Measurements from ENCODE around the gene RUVBL2.

Gene RUVBL2

DNA sequence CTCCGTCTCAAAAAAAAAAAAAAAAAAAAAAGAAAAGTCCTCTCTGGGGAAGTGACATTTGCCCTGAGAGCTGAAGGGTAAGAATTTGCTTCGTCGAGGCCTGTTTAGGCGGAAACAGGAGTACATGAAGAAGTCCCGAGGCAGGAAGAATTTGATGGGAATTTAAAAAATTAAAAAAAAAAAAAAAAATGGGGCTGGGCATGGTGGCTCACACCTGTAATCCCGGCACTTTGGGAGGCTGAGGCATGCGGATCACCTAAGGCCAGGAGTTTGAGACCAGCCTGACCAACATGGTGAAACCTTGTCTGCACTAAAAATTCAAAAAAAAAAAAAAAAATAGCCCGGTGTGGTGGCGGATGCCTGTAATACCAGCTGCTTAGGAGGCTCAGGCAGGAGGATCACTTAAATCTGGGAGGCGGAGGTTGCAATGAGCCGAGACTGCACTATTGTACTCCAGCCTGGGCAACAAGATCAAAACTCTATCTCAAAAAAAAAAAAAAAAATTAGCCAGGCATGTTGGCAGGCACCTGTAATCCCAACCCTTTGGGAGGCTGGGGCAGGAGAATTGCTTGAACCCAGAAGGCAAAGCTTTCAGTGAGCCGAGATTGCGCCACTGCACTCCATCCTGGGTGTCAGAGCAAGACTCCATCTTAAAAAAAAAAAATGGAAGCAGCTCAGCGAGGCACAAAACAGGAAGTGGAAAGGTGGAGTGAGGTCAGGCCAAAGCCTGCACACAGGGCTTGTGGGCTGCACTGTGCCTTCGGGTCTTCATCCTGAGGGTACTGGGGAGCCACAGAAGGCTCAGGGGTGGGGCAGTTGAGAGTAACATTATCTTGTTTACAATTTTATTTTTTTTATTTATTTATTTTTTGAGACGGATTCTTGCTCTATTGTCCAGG lies 34.1 kb upstream of the RUVBL2 start:
- TF ChIP-seq GATA1 (IDR thresholded peaks at IDR 0.05; ENCODE audit: low read depth, low read length), result no peak
- TF ChIP-seq POLR2A (IDR thresholded peaks at IDR 0.05; ENCODE audit: low read length), result peak; percentile 0
- DNase-seq, result no peak

DNA sequence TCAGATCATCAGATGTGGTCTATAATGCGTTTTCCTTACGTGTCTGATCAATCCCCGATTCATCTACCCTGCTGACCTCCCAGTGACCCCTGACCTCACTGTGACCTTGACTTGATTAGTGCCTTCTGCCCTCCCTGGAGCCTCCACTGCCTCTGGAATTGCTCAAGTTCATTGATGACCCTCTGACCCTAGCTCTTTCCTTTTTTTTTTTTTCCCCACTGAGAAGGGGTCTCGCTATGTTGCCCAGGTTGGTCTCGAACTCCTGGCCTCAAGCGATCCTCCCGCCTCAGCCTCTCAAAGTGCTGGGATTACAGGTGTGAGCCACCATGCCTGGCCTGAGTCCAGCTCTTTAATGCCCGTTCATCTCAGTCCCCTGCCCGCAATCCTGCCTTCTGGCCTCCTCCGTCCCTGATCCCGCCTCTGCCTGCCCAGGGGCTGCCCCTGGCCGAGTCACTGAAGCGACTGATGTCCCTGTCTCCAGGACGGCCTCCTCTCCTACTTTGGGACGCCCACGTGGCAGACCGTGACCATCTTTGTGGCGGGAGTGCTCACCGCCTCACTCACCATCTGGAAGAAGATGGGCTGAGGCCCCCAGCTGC lies 32.5 kb upstream of the RUVBL2 start:
- DNase-seq, result no peak
- no peak for TF ChIP-seq POLR2A (IDR thresholded peaks at IDR 0.05; ENCODE audit: low read length)
- no peak for TF ChIP-seq GATA1 (IDR thresholded peaks at IDR 0.05; ENCODE audit: low read depth, low read length)

DNA sequence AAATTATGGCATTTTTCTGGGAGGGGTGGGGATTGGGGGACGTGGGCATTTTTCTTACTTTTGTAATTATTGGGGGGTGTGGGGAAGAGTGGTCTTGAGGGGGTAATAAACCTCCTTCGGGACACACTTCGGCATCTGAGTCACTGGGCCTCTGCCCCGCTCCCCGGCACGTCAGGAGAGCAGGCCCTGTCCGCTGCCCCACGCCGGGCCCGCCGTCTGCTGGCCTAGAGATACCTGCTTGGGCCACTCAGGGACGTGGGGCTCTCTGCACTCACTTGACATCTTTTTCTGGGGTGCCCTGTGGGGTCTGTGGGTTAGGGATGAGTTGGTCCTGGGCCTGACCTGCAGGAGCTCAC lies 32.0 kb upstream of the RUVBL2 start:
- no peak for TF ChIP-seq POLR2A (IDR thresholded peaks at IDR 0.05; ENCODE audit: low read length)
- TF ChIP-seq GATA1 (IDR thresholded peaks at IDR 0.05; ENCODE audit: low read depth, low read length), result no peak
- no peak for DNase-seq

DNA sequence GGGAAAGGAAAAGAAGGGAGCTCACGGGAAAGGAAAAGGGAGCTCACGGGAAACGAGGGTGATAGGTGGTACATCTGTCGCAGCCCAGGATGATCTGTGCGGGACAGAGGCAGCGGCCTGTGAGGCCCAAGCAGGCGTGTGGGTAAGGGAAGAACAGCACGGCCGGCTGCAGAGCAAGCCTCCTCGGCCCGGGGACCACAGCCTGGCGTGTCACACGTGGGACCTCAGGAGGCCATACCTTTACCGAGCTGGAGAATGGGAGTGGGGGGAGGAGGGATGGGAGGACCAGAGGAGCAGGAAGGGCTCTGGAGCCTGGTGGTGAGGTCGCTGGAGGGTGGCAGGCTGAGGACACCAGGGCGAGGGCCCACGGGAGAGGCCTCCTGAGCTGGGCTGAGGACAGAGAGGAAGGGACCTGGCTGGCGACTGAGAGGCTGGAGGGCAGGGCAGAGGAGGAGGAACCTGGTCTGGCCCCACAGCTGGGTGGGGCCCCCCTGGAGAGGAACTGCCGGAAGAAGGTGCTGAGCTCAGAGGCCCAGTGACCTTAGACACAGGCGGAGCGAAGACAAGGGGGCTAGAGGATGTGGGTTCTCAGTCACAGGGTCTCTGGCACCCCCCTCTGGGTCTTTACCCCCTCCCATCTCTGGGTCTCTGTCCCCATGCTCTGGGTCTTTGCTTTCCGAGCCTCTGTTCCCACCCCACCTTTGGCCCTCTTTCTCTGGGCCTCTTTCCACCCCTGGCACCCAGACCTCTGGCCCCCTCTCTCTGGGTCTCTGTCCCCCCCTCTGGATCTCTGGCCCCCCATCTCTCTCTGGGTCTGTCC lies 31.4 kb upstream of the RUVBL2 start:
- DNase-seq, result peak; percentile 88 to 92
- TF ChIP-seq POLR2A (IDR thresholded peaks at IDR 0.05; ENCODE audit: low read length), result peak; percentile 95
- no peak for TF ChIP-seq GATA1 (IDR thresholded peaks at IDR 0.05; ENCODE audit: low read depth, low read length)

DNA sequence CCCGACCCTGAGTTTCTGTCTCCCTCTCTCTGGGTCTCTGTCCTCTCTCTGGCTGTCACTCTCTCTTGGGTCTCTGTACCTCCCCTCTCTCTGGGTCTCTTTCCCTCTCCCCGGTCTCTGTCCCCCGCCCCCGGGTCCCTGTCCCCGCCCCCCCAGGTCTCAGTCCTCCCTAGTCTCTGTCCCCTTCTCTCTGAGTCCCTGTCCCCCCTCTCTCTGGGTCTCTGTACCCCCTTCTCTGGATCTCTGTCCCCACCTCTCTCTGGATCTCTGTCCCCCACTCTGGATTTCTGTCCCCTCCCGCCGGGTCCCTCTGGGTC lies 30.9 kb upstream of the RUVBL2 start:
- TF ChIP-seq GATA1 (IDR thresholded peaks at IDR 0.05; ENCODE audit: low read depth, low read length) (no peak), POLR2A (IDR thresholded peaks at IDR 0.05; ENCODE audit: low read length) (no peak)
- DNase-seq, result peak in 1 of 2 experiments; percentile 72

DNA sequence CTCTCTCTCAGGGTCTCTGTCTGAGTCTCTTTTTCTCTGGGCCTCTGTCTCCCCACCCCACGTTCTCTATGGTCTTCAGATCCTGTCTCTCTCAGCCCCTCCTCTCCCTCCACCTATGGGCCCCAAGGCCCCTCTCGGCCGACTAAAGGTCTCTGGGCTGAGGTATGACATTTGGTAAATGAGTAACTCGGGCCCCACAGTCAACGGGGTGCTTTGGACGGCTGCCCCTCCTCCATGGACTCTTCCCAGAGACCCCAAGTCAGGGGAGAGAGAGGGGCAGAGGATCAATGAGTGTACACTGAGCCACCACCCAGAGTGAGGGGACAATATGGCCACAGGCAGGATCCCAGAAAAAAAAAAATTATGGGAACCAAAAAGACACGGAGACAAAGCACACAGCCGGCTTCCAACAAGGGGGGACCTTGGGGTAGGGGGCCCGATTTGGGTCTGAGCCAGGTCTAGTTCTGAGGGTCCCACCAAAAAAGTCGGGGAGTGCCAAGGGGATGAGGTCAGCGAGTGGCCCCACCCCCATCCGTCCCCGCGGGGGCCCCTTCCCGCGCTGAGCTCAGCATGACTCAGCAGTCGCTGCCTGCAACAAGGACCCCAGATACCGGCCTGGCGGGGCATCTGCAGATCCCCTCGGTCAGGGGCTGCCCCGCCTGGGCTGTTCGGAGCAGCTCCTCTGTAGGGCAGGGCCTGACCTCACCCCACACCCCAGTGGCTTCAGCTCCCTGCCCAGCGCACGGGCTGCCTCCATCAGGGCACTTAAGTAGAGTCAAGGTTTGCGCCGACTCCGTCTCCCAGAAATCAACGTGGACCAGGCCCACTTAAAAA lies 30.1 kb upstream of the RUVBL2 start:
- peak; percentile 97 to 98 for DNase-seq
- TF ChIP-seq POLR2A (IDR thresholded peaks at IDR 0.05; ENCODE audit: low read length) (peak; percentile 87), GATA1 (IDR thresholded peaks at IDR 0.05; ENCODE audit: low read depth, low read length) (no peak)

DNA sequence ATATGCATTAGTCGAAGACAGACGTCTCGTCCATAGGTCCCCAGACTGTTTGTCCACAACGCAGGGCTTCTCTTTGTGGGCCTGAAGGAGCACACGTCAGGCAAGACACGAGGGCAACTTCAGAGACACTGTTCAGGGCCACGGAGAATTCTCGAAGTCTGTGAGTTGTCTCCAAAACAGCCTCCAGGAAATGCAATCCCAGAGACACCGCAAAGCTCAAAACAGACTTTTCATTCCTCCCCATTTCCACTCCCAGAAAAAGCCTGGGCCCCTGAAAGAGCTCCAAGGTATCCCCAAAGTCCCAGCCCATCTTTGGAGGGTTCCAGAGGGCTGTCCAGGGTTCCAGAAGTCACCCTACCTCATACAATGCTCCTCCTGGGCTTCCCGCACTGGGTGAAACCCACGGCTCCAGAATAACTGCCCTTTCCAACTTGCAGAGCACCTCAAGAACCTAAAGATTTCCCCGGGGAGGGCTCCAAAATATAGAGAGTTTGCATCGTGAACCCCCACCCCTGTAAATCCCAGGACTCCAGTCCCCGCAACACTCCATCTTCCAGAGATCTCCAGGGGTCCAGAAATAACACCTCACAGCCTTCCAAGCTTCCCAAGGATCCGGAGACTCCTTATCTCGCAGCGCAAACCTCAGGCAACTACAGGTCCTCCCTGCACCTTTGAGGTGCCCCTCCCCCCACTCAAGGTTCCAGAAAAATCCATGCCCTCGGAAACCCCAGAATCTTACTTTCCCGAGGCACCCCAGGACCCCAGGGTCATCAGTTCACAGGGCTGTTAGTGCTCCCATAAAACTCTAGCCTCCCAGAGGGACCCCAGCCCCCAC lies 29.3 kb upstream of the RUVBL2 start:
- DNase-seq, result peak in 1 of 2 experiments; percentile 85
- TF ChIP-seq GATA1 (IDR thresholded peaks at IDR 0.05; ENCODE audit: low read depth, low read length) (no peak), POLR2A (IDR thresholded peaks at IDR 0.05; ENCODE audit: low read length) (peak; percentile 63)

DNA sequence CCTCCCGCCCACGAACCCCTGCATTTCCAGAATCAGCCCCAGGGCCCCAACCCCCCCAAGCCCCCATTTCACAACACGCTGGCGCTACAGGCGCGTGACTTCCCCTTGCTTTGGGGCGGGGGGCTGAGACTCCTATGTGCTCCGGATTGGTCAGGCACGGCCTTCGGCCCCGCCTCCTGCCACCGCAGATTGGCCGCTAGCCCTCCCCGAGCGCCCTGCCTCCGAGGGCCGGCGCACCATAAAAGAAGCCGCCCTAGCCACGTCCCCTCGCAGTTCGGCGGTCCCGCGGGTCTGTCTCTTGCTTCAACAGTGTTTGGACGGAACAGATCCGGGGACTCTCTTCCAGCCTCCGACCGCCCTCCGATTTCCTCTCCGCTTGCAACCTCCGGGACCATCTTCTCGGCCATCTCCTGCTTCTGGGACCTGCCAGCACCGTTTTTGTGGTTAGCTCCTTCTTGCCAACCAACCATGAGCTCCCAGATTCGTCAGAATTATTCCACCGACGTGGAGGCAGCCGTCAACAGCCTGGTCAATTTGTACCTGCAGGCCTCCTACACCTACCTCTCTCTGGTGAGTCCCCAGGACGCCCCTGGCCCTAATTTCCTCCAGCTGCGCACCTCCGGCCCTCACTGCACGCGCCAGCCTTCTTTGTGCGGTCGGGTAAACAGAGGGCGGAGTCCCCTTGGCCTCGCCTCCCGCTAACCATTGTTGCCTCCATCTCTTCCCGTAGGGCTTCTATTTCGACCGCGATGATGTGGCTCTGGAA lies 28.5 kb upstream of the RUVBL2 start, which contains the start of gene FTL:
TSS of gene FTL (plus strand) at position 270 of the 766 bp plus-strand sequence. CDS start at position 469, 199 bp downstream.
- DNase-seq, result peak; percentile 97 to 99
- TF ChIP-seq GATA1 (IDR thresholded peaks at IDR 0.05; ENCODE audit: low read depth, low read length) (no peak), POLR2A (IDR thresholded peaks at IDR 0.05; ENCODE audit: low read length) (peak; percentile 99)

DNA sequence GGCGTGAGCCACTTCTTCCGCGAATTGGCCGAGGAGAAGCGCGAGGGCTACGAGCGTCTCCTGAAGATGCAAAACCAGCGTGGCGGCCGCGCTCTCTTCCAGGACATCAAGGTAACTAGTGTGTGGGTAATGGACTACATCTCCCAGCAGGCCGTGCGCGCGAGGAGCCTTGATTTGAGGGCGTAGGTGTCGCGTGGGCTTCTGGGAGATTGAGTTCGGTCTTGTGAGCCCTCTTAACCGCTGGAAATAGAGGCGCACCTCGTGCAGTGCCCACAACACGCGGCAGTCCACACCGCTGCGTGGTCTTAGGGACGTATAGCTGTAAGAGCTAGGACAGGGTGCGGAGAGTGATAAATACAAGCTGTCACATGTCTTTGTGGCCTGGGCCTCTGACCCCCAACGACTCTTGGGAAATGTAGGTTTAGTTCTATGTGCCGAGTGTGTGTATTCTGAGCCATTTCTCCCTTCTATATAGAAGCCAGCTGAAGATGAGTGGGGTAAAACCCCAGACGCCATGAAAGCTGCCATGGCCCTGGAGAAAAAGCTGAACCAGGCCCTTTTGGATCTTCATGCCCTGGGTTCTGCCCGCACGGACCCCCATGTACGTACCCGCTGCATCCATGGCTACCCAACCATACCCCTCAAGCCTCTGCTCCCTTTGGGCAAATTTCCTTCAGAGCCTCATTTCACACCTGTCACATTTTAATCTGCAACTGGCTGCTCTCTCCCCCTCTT lies 27.7 kb upstream of the RUVBL2 start:
- peak; percentile 91 to 93 for DNase-seq
- TF ChIP-seq GATA1 (IDR thresholded peaks at IDR 0.05; ENCODE audit: low read depth, low read length) (no peak), POLR2A (IDR thresholded peaks at IDR 0.05; ENCODE audit: low read length) (no peak)

DNA sequence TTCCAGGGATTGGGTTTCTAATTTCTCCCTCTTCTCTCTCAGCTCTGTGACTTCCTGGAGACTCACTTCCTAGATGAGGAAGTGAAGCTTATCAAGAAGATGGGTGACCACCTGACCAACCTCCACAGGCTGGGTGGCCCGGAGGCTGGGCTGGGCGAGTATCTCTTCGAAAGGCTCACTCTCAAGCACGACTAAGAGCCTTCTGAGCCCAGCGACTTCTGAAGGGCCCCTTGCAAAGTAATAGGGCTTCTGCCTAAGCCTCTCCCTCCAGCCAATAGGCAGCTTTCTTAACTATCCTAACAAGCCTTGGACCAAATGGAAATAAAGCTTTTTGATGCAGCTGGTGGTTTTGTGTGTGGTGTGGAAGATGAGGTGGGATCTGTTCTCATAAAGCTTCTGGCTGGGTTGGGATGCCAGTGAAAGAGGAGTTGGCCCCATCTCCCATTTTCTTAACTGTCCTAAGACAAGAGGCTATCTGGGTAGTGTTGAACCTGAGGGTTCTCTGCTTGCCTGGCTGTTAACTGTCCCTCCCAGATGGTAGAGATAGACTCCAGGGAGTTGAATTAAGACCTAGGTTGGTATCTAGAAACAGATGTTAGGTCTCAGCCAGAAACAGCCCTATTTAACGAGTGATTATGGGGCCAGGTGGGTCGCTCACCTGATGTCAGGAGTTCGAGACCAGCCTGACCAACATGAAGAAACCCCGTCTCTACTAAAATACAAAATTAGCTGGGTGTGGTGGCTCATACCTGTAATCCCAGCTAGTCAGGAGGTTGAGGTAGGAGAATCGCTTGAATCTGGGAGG lies 26.9 kb upstream of the RUVBL2 start:
- peak in 1 of 2 experiments; percentile 78 for DNase-seq
- TF ChIP-seq GATA1 (IDR thresholded peaks at IDR 0.05; ENCODE audit: low read depth, low read length), result no peak
- TF ChIP-seq POLR2A (IDR thresholded peaks at IDR 0.05; ENCODE audit: low read length), result no peak

Data from erythroblast (primary cell).